Testis (tissue), 2 donors: Measurements from ENCODE around the gene FBXO48.
A peak's percentile ranks its signal among the peaks of the same experiment; 100 is the strongest.

ENCODE experiments used
- CTCF ChIP-seq, 3 experiments: fragments of 450-650 bp in 2 of 3; fragments of 200-600 bp in 1 of 3; sonication (generic) in 1 of 3; IDR thresholded peaks; one replicate each; pipeline ENCODE4 v1.5.1; 2016 to 2019; ENCODE audit warnings: antibody characterized with exemption in 3 of 3, mild to moderate bottlenecking in 2 of 3, moderate library complexity in 1 of 3
- POLR2A ChIP-seq: fragments of 450-650 bp; IDR thresholded peaks from one replicate; pipeline ENCODE4 v1.6.1; 2017; ENCODE audit warnings: antibody characterized with exemption, mild to moderate bottlenecking, moderate library complexity

DNA sequence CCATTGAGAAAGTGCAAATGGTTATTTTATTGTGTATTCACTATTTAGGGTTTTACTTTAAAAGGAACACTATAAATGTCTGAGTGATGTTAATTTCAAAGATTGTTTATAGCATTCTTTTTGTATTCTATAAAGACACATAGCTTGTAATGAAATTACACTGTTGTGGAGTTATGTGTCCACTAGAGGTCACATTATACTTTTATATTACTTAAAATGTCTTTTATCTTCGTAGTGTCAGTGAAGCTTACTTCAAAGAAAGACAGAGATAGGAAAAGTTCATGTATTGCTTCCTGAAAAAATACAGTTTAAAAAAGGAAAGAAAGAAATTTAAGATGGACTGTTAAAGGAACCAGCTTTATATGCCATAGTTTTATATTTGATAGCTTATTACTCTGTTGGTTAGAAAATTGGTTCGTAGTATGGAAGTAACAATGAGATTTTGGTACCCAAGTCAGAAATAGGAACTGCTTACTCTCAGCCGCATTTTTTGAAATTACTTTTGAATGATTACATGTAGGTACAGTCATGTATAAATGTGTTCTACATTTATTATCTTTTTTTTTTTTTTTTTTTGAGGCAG, 20.8 kb upstream of the FBXO48 start:
- TF ChIP-seq CTCF (IDR thresholded peaks at IDR 0.05) = peak in 2 of 3 experiments; percentile 23 to 51
- TF ChIP-seq POLR2A = no peak
